Smooth muscle cell (in vitro differentiated cells): ENCODE data around the gene ING5. TPM values are rescaled to one million over a fixed set of nuclear protein-coding genes. Genes with fewer than 3 reads are reported as not detected.
A peak's percentile ranks its signal among the peaks of the same experiment; 100 is the strongest.

ENCODE experiments used
- DNase-seq: peaks from one replicate; lab custom pipeline; 2025; ENCODE audit not compliant: unreplicated experiment; lab: John Stamatoyannopoulos, UW
- H2AFZ ChIP-seq: fragments of 200-600 bp; sonication (generic); 2 replicates; pipeline ENCODE4 v1.6.0; 2016; ENCODE audit warnings: antibody characterized with exemption, low read depth, mild to moderate bottlenecking
- H3F3A ChIP-seq: fragments of 200-600 bp; sonication (generic); 2 replicates; pipeline ENCODE4 v1.6.0; 2017; ENCODE audit warnings: antibody characterized with exemption, low read depth
- H3K27ac ChIP-seq: fragments of 200-600 bp; sonication (generic); 2 replicates; pipeline ENCODE4 v1.5.1; 2016; ENCODE audit warnings: low read depth, mild to moderate bottlenecking
- H3K27me3 ChIP-seq: fragments of 200-600 bp; sonication (generic); 2 replicates; pipeline ENCODE4 v1.6.1; 2016; ENCODE audit warnings: low read depth, mild to moderate bottlenecking
- H3K36me3 ChIP-seq: fragments of 200-600 bp; sonication (generic); 2 replicates; pipeline ENCODE4 v1.5.1; 2016; ENCODE audit warnings: low read depth
- H3K4me1 ChIP-seq: fragments of 200-600 bp; sonication (generic); 2 replicates; pipeline ENCODE4 v1.5.1; 2016; ENCODE audit warnings: low read depth
- H3K4me2 ChIP-seq: fragments of 200-600 bp; sonication (generic); 2 replicates; pipeline ENCODE4 v1.6.0; 2016; ENCODE audit warnings: mild to moderate bottlenecking
- H3K4me3 ChIP-seq: fragments of 200-600 bp; sonication (generic); 2 replicates; pipeline ENCODE4 v1.5.1; 2016; ENCODE audit warnings: mild to moderate bottlenecking
- H3K79me2 ChIP-seq: fragments of 200-600 bp; sonication (generic); 2 replicates; pipeline ENCODE4 v1.6.0; 2016; ENCODE audit warnings: low read depth, mild to moderate bottlenecking
- H3K9ac ChIP-seq: fragments of 200-600 bp; sonication (generic); 2 replicates; pipeline ENCODE4 v1.6.0; 2016; ENCODE audit warnings: low read depth
- H3K9me3 ChIP-seq: fragments of 200-600 bp; sonication (generic); replicated peaks from 2 replicates; pipeline ENCODE4 v1.5.1; 2016; ENCODE audit warnings: low read depth
- H4K20me1 ChIP-seq: fragments of 200-600 bp; sonication (generic); 2 replicates; pipeline ENCODE4 v1.6.0; 2016; ENCODE audit warnings: low read depth
- WGBS: methylation state at CpG from one replicate; pipeline ENCODE4 v1.1.7; 2016; ENCODE audit warnings: low lambda C conversion rate; 5-methylcytosine and 5-hydroxymethylcytosine counted together
- polyA plus RNA-seq: library from polyadenylated mRNA; unstranded; fragments of >200 nt; fragmentation: Nextera tagmentation; extraction: Ambion mirVana; gene quantifications from 2 replicates; pipeline ENCODE4 v1.2.1, GENCODE V29; 2016
- total RNA-seq: library from RNA; depleted of rRNA; stranded (reverse); fragments of >200 nt; gene quantifications from 2 replicates; pipeline ENCODE4 v1.2.3, GENCODE V29; 2014
- TF ChIP-seq, protein P1 (sequence below): fragments of 200-600 bp; sonication (generic); IDR thresholded peaks from 2 replicates; pipeline ENCODE4 v1.5.1; 2017; ENCODE audit warnings: borderline replicate concordance, mild to moderate bottlenecking, antibody characterized with exemption; ENCODE audit not compliant: insufficient read depth, poor library complexity, severe bottlenecking

ING5 gene
- total and polyA plus RNA-seq, 2 experiments from 2014 or later, result 6.7 to 10.6 TPM

DNA sequence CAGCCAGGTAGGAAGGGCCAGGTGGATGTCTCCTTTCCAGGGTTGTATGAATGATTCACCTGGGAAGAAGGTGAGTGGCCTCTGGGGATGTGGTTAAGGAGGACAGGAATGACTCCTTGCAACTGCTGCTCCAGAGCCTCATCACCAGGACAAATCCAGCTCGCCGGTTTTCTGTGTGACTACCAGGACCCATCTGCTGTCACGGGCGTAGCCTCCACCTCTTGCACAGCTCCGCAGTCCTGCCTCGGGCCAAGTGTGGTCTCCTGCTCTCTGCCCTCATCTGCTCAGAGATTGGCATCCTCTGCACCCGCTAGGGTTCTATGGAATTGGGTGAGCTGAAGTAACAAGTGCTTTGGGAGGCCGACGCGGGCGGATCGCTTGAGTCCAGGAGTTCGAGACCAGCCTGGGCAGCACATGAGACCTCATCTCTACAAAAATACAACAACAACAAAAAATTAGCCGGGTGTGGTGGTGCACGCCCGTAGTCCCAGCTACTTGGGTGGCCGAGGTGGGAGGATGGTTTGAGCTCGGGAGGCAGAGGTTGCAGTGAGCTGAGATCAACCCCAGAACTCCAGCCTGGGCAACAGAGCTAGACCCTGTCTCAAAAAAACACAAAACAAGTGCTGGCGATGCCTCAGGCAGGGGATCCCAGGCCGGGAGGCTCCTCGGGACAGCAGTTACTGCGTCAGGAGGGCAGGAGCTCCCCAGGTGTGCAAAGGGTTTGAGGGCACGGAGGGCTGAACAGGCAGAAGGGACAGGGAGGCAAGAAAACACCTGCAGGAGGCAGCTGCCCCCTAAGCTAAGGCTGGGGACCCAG is 31.8 kb downstream of the ING5 start:
- Histone ChIP-seq H3K4me3 (peak overlapping the region; percentile 75), H3K4me1 (no peaks in the 10 kb centered on the region), H3K79me2 (no peaks in the 10 kb centered on the region), H3K27me3 (no peaks in the 10 kb centered on the region), H2AFZ (no peak overlapping the region), H3K9ac (no peak overlapping the region), H4K20me1 (peaks cover 15% of the 10 kb centered on the region), H3K27ac (no peak overlapping the region), H3K36me3 (no peaks in the 10 kb centered on the region), H3F3A (no peaks in the 10 kb centered on the region), H3K9me3 (no peaks in the 10 kb centered on the region), H3K4me2 (peak overlapping the region; percentile 87)
- TF ChIP-seq, protein P1, sequence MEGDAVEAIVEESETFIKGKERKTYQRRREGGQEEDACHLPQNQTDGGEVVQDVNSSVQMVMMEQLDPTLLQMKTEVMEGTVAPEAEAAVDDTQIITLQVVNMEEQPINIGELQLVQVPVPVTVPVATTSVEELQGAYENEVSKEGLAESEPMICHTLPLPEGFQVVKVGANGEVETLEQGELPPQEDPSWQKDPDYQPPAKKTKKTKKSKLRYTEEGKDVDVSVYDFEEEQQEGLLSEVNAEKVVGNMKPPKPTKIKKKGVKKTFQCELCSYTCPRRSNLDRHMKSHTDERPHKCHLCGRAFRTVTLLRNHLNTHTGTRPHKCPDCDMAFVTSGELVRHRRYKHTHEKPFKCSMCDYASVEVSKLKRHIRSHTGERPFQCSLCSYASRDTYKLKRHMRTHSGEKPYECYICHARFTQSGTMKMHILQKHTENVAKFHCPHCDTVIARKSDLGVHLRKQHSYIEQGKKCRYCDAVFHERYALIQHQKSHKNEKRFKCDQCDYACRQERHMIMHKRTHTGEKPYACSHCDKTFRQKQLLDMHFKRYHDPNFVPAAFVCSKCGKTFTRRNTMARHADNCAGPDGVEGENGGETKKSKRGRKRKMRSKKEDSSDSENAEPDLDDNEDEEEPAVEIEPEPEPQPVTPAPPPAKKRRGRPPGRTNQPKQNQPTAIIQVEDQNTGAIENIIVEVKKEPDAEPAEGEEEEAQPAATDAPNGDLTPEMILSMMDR, result no peak
- WGBS, result 86% methylated on average over 23 of the region's 23 CpGs
- no peak for DNase-seq

DNA sequence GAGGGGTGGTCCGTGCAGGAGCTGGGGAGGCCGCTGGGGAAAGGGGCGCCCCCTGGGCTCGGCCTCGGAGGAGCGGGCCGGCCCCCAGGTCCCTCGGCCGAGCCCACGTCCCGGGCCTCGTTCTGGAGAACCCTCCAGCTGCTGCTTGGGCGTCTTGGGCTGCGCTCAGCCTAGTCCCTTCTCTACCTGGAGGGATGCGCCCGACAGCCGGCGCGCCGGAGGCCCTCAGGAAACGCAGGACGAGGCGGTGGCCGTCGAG is 32.3 kb downstream of the ING5 start:
- Histone ChIP-seq H3K27ac (no peak overlapping the region), H3K9ac (no peak overlapping the region)
- 13% methylated on average over 18 of the region's 25 CpGs for WGBS

DNA sequence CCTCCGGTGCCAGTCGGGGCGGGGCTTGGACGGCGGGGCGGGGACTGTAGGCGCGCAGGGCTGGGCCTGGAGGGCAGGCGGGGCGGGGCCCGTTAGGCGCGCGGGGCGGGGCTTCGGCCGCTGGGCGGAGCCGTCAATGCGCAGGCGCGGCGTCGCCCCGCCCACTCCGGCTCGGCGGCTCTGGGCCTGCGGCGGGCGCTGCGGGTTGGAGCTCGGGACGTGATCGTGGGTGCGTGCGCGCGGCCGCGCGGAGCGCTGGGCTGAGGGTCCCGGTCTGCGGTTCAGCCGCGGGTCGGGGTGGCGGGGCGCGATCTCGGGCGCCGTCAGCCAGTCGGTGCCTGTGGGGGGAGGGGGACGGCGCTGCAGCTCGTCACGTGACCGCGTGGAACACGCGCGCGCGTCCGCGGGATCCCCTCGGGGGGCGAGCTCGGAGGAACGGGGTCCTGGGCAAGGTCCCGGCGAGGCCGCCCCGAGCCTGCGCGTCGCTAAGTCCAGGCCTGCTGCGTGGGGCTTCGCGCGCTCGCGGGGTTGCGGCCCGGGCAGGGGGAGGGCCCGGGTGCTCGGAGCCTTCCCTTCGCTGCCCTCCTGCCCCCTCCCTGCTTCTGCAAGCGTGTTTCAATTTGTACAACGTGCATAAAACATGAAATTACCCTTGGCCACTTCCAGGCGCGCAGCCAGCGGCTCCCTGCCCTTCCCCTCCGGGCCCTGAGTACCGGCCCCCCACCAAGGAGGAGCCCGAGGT is 32.8 kb downstream of the ING5 start, which contains the start of gene D2HGDH:
Gene D2HGDH, plus strand, starts transcription at position 164 of the 742 bp plus-strand sequence. CDS start 595 bp downstream, outside the sequence.
- H4K20me1 ChIP-seq, result peaks cover 23% of the 10 kb centered on the region
- peak within 1 kb of the TSS; percentile 39 for H2AFZ ChIP-seq
- no peaks in the 10 kb centered on the region for H3K9me3 ChIP-seq
- TF ChIP-seq, protein P1, result no peak
- peak within 1 kb of the TSS; percentile 87 for H3K4me2 ChIP-seq
- under 1% methylated on average over 47 of the region's 98 CpGs for WGBS
- no peaks in the 10 kb centered on the region for H3K36me3 ChIP-seq
- no peaks in the 10 kb centered on the region for H3K4me1 ChIP-seq
- H3F3A ChIP-seq, result no peaks in the 10 kb centered on the region
- peak within 1 kb of the TSS; percentile 19 for H3K27ac ChIP-seq
- no peaks in the 10 kb centered on the region for H3K79me2 ChIP-seq
- peak; percentile 82 for DNase-seq
- peak within 1 kb of the TSS; percentile 72 for H3K9ac ChIP-seq
- peak within 1 kb of the TSS; percentile 75 for H3K4me3 ChIP-seq
- H3K27me3 ChIP-seq, result no peaks in the 10 kb centered on the region

More for the DNA sequence above, 32.3 kb downstream of the ING5 start:
- DNase-seq, result no peak
- TF ChIP-seq, protein P1, result no peak
- H3K4me3 ChIP-seq, result peak overlapping the region; percentile 75
- H3K9me3 ChIP-seq, result no peaks in the 10 kb centered on the region
- H3K27me3 ChIP-seq, result no peaks in the 10 kb centered on the region
- no peaks in the 10 kb centered on the region for H3K36me3 ChIP-seq
- H3F3A ChIP-seq, result no peaks in the 10 kb centered on the region
- H3K4me2 ChIP-seq, result peak overlapping the region; percentile 87
- no peak overlapping the region for H2AFZ ChIP-seq
- H3K79me2 ChIP-seq, result no peaks in the 10 kb centered on the region
- no peaks in the 10 kb centered on the region for H3K4me1 ChIP-seq
- peaks cover 18% of the 10 kb centered on the region for H4K20me1 ChIP-seq
